Upper lobe of left lung (tissue), 4 donors: ENCODE measurements around the gene SNX2.

Source experiments
- CTCF ChIP-seq, 6 experiments: fragments of 450-650 bp in 4 of 6; fragments of 200-600 bp in 2 of 6; sonication (generic) in 2 of 6; IDR thresholded peaks; one replicate each; pipeline ENCODE4 v1.5.1; 2016 to 2019; ENCODE audit warnings: antibody characterized with exemption in 6 of 6
- EP300 ChIP-seq, 4 donors: sonication (generic); formaldehyde crosslinking; IDR thresholded peaks; one replicate each; pipeline ENCODE4 v1.5.1; 2017; ENCODE audit warnings: antibody characterized with exemption in 4 of 4, control low read depth in 2 of 4
- POLR2A ChIP-seq, 4 donors: fragments of 450-650 bp; IDR thresholded peaks; one replicate each; pipeline ENCODE4 v1.5.1; 2016 to 2017; ENCODE audit warnings: antibody characterized with exemption in 4 of 4, mild to moderate bottlenecking in 2 of 4
- POLR2AphosphoS5 ChIP-seq, 2 donors: sonication (generic); formaldehyde crosslinking; IDR thresholded peaks; one replicate each; pipeline ENCODE4 v1.5.1; 2017; ENCODE audit warnings: antibody characterized with exemption in 2 of 2

- TF ChIP-seq CTCF (IDR thresholded peaks at IDR 0.05) (no peak), POLR2AphosphoS5 (IDR thresholded peaks at IDR 0.05) (no peak), POLR2A (IDR thresholded peaks at IDR 0.05) (no peak), EP300 (IDR thresholded peaks at IDR 0.05) (no peak)
Observed at GRCh38 chr5:122770477-122770876, 4.4 kb upstream of the SNX2 start.
